H1 (cell line): ENCODE data around the gene PTPRO. TPM values are rescaled to one million over a fixed set of nuclear protein-coding genes. Genes with fewer than 3 reads are reported as not detected.
A peak's percentile ranks its signal among the peaks of the same experiment; 100 is the strongest.

Experiments
- ASH2L ChIP-seq: fragments of 200-600, 300-600 bp; sonication (generic); IDR thresholded peaks from one replicate; pipeline ENCODE4 v1.7.1; 2017; ENCODE audit warnings: low read length
- BACH1 ChIP-seq: IDR thresholded peaks from 2 replicates; pipeline ENCODE4 v1.6.1; 2012; ENCODE audit warnings: low read length, improper control_type of control experiment
- CEBPB ChIP-seq: IDR thresholded peaks from 2 replicates; pipeline ENCODE4 v1.6.1; 2012; ENCODE audit warnings: low read depth, low read length
- KDM4A ChIP-seq: IDR thresholded peaks from one replicate; pipeline ENCODE4 v1.7.1; 2012; ENCODE audit warnings: low read depth, mild to moderate bottlenecking, moderate library complexity, low read length, inconsistent platforms; ENCODE audit not compliant: severe bottlenecking
- NANOG ChIP-seq: IDR thresholded peaks from 2 replicates; pipeline ENCODE4 v1.6.1; 2011; ENCODE audit warnings: low read length, low read depth, mild to moderate bottlenecking, inconsistent platforms; ENCODE audit not compliant: insufficient read depth, poor library complexity, severe bottlenecking
- RBBP5 ChIP-seq: IDR thresholded peaks from 2 replicates; pipeline ENCODE4 v1.7.1; 2012; ENCODE audit warnings: low read depth, mild to moderate bottlenecking, inconsistent platforms, low read length, moderate library complexity, borderline replicate concordance
- SIN3A ChIP-seq, 2 experiments: IDR thresholded peaks in 1 of 2; conservative IDR thresholded peaks in 1 of 2; 2 replicates each; pipeline ENCODE4 v1.6.1; 2011 to 2012; ENCODE audit warnings: low read length in 2 of 2, improper control_type of control experiment in 1 of 2, low read depth in 1 of 2, mild to moderate bottlenecking in 1 of 2
- SRF ChIP-seq: IDR thresholded peaks from 2 replicates; pipeline ENCODE4 v1.6.1; 2011; ENCODE audit warnings: mild to moderate bottlenecking, low read depth, low read length, moderate library complexity
- SUZ12 ChIP-seq: fragments of 200-600 bp; sonication (generic); IDR thresholded peaks from 2 replicates; pipeline ENCODE4 v1.6.1; 2012; ENCODE audit warnings: mild to moderate bottlenecking, inconsistent platforms, low read length, moderate library complexity, mixed read lengths
- TAF7 ChIP-seq: optimal IDR thresholded peaks from 2 replicates; pipeline ENCODE3; 2011; ENCODE audit warnings: low read depth, mild to moderate bottlenecking, inconsistent platforms, low read length, moderate library complexity, borderline replicate concordance
- polyA plus RNA-seq, 7 experiments: library from polyadenylated mRNA; depleted of rRNA in 3 of 7; stranded (reverse) in 5 of 7; unstranded in 2 of 7; fragments of >200 nt in 5 of 7; fragments of 200-250 nt in 2 of 7; gene quantifications; 1 replicate in 5 of 7; 2 replicates in 1 of 7; 4 replicates in 1 of 7; pipeline versions ENCODE4 v1.2.1 to v1.2.3, GENCODE V29; 2011 to 2013; ENCODE audit warnings: missing spikeins in 2 of 7, mixed read lengths in 2 of 7
- total RNA-seq: library from RNA; stranded (reverse); fragmentation: NEBNext Ultra II Directional; extraction: Animal tissue kit (Norgen Biotek cat#: 25700); gene quantifications from 2 replicates; pipeline ENCODE4 v1.2.1, GENCODE V29; 2021
- TF ChIP-seq, protein P1 (sequence below): IDR thresholded peaks from 2 replicates; pipeline ENCODE4 v1.6.1; 2012; ENCODE audit warnings: low read length, inconsistent platforms
- TF ChIP-seq, protein P2 (sequence below): IDR thresholded peaks from 2 replicates; pipeline ENCODE4 v1.6.1; 2012; ENCODE audit warnings: inconsistent platforms
- TF ChIP-seq, protein P3 (sequence below), 3 experiments: IDR thresholded peaks; 1 replicate in 2 of 3; 2 replicates in 1 of 3; pipeline versions ENCODE4 v1.5.1 to v1.6.1; 2011; ENCODE audit warnings: low read length in 3 of 3, mild to moderate bottlenecking in 3 of 3, inconsistent platforms in 2 of 3, low read depth in 1 of 3, moderate library complexity in 1 of 3; ENCODE audit not compliant: insufficient read depth in 1 of 3; ENCODE audit errors: control extremely low read depth in 1 of 3

The PTPRO gene
- total and polyA plus RNA-seq, 2 of the 8 experiments (the other 6 are each of a cell fraction or from before 2014, with no cell fraction given), result 0.73 to 1.7 TPM

DNA sequence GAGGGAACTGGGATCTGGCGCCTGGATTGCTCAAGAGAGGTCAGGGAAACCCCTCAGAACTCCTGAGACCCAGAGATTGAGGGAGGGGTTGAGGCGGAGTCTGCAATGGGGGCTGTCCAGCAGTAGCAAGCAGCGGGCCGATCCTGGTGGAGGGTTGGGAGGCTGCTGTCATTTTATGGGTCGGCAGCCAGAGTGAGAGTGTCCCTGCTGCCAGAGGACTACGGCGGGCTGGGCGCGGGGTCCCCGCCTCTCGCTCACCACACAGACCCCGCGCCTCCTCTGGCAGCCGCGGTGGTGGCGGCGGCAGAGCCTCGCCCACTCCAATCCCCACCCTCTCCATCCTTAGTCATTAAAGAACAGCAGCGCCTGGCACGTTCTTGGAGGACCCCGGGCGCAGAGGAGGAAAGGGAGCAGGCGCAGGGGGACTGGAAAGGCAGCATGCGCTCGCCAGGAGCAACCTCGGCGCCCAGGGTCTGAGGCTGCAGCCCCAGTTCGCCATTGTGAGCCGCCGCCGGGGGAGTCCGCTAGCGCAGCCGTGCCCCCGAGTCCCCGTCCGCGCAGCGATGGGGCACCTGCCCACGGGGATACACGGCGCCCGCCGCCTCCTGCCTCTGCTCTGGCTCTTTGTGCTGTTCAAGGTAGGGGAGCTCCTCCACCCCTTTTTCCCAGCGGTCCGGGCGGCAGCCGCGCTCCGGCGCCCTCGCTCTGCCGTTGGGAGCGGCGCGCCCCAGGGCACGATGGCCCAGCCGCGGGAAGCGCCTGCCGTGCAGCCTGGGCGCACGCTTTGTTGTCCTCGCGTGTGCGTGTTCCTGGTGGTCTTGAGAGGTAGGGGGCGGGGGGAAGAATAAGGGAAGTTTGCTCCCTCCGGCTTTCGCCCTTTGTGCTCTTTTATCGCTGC, at the start of gene PTPRO (continued):
- no peak for TF ChIP-seq SRF
- TF ChIP-seq ASH2L, result peak; percentile 68
- TF ChIP-seq, protein P1, sequence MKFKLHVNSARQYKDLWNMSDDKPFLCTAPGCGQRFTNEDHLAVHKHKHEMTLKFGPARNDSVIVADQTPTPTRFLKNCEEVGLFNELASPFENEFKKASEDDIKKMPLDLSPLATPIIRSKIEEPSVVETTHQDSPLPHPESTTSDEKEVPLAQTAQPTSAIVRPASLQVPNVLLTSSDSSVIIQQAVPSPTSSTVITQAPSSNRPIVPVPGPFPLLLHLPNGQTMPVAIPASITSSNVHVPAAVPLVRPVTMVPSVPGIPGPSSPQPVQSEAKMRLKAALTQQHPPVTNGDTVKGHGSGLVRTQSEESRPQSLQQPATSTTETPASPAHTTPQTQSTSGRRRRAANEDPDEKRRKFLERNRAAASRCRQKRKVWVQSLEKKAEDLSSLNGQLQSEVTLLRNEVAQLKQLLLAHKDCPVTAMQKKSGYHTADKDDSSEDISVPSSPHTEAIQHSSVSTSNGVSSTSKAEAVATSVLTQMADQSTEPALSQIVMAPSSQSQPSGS, result no peak
- TF ChIP-seq KDM4A, result peak; percentile 96
- no peak for TF ChIP-seq SUZ12
- TF ChIP-seq, protein P2, sequence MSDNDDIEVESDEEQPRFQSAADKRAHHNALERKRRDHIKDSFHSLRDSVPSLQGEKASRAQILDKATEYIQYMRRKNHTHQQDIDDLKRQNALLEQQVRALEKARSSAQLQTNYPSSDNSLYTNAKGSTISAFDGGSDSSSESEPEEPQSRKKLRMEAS, result peak; percentile 63
- peak; percentile 79; the same call in 1 of the 2 replicates for TF ChIP-seq RBBP5
- TF ChIP-seq BACH1, result peak; percentile 52; the same call in 1 of the 2 replicates
- TF ChIP-seq TAF7, result peak; percentile 30
- TF ChIP-seq SIN3A (conservative IDR thresholded peaks at IDR 0.05 in 1 of 2, IDR thresholded peaks at IDR 0.05 in 1 of 2; ENCODE audit: low read depth in 1 of 2, low read length in 2 of 2), result peak in 1 of 2 experiments; percentile 65; a peak in 2 of 4 replicates
- peak; percentile 15 for TF ChIP-seq NANOG
- TF ChIP-seq, protein P3, sequence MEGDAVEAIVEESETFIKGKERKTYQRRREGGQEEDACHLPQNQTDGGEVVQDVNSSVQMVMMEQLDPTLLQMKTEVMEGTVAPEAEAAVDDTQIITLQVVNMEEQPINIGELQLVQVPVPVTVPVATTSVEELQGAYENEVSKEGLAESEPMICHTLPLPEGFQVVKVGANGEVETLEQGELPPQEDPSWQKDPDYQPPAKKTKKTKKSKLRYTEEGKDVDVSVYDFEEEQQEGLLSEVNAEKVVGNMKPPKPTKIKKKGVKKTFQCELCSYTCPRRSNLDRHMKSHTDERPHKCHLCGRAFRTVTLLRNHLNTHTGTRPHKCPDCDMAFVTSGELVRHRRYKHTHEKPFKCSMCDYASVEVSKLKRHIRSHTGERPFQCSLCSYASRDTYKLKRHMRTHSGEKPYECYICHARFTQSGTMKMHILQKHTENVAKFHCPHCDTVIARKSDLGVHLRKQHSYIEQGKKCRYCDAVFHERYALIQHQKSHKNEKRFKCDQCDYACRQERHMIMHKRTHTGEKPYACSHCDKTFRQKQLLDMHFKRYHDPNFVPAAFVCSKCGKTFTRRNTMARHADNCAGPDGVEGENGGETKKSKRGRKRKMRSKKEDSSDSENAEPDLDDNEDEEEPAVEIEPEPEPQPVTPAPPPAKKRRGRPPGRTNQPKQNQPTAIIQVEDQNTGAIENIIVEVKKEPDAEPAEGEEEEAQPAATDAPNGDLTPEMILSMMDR (IDR thresholded peaks at IDR 0.05; ENCODE audit: control extremely low read depth in 1 of 3, insufficient read depth in 1 of 3, low read depth in 1 of 3, low read length in 3 of 3), result peak in 1 of 3 experiments; percentile 20; a peak in 1 of 4 replicates
- TF ChIP-seq CEBPB, result peak; percentile 77
